ENCODE results near the gene COPZ1. TPM values are rescaled to one million over a fixed set of nuclear protein-coding genes. Genes with fewer than 3 reads are reported as not detected.
A peak's percentile ranks its signal among the peaks of the same experiment; 100 is the strongest.
"Not testable (repeated sequence)": the region's sequence is repeated elsewhere in the genome, so short reads cannot be mapped to it uniquely, and the experiment has no call there.

Gene COPZ1
- total RNA-seq (2014; rRNA removed; shearing (Covaris generic)), result 83.5 and 96.9 TPM in 2 replicates
- 137 and 144 TPM in 2 replicates for polyA plus RNA-seq (2015; cell fraction: cytosol; rRNA removed)
- 75.4 and 79.1 TPM in 2 replicates for polyA plus RNA-seq (2015; cell fraction: nucleus; rRNA removed)

DNA sequence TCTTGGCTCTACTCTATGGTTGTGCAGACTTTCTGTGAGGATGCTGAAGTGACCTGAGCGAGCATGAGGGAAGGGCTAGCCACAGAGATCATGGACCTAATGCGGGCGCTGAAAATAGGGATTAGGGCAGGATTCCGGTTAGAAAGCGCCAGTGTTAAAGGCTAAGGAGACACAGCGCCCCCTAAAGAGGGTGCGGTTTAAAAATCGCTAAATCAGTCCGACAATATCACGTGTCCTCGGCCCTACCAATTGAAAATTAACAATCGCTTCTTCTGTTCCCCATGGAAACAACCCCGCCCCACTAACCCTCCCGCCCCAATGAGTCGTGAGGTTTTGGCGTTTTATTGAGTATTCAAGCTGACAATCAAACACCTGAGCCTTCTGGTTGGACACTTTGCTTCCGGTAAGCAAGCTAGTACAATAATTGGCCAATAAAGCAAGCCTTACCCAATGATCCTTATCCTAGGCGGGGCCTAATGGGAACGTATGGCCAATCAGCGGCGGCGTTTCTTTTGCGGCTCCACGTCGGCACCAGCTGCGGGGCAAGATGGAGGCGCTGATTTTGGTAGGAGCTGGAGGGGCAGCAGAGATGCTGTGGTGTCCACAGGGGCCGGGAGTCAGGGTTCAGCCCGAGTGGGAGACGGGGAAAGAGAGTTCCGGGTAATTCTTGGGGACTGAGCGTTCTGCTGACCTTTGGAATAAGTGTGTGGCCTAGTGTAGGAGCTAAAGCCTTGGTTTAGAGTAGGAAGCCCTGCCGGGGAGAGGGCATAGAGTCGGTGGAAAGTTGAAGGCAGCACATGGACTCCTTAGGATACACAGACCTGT lies at the start of gene COPZ1:
COPZ1 (plus strand) TSS at position 515 of the 825 bp plus-strand sequence; CDS start at position 548, 33 bp downstream.
- peak; percentile 99 for DNase-seq (ENCODE audit: low read depth)

- no peak for DNase-seq (ENCODE audit: low read depth)
These were observed 48.6 kb upstream of the COPZ1 start for GRCh38 chr12:54276368-54276767.

DNA sequence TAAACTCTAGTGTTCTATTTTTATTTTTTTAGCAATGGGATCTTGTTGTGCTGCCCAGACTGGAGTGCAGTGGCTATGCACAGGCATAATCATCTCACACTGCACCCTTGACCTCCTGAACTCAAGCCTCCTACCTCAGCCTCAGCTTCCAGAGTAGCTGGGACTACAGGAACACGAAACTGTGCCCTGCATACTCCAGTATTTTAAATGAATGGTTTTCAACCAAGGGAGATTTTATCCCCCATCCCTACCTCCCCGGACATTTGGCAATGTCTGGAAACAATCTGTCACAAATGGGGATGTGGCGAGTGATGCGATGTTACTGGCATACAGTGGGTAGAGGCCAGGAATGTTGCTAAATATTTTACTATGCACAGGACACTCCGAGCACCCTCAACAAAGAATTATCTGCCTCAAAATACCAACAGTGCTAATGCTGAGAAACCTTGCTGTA lies 47.1 kb upstream of the COPZ1 start:
- DNase-seq (ENCODE audit: low read depth), result no peak

- no peak for DNase-seq (ENCODE audit: low read depth)
These were observed 45.7 kb upstream of the COPZ1 start for GRCh38 chr12:54279227-54279631.

- DNase-seq (ENCODE audit: low read depth), result peak; percentile 99
These were observed 45.1 kb upstream of the COPZ1 start, which contains the start of gene CBX5 for GRCh38 chr12:54279632-54280467. CBX5 (minus strand) TSS chr12:54280122; CDS start chr12:54257650, 22,472 bp downstream.

DNA sequence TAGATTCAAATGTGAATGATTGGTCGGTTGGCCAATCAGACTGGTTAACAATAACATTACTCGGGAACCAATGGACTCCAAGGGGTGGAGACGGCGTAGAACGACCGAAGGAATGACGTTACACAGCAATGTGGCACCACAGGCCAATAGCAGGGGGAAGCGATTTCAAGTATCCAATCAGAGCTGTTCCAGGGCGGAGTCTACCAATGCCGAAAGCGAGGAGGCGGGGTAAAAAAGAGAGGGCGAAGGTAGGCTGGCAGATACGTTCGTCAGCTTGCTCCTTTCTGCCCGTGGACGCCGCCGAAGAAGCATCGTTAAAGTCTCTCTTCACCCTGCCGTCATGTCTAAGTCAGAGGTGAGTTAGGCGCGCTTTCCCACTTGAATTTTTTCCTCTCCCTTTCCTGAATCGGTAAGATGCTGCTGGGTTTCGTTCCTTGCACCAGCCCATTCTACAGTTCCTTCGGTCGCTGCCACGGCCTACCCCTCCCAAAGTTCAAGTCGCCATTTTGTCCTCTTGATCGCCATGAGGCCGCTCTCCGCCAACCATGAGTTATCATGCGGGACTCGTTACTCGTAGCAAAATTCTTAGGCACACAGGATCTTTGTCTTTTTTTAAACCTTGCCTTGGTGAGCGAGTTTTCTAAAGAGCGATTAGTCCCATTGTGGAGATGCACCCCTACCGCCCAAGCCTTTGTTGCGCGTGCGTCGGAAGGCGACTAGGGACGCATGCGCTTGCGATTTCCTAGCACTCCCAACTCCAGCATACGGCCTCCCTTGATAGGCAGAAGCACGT lies 44.3 kb upstream of the COPZ1 start, which contains the start of gene HNRNPA1:
HNRNPA1 (plus strand) TSS at position 259 of the 793 bp plus-strand sequence; CDS start at position 341, 82 bp downstream.
- peak; percentile 99 for DNase-seq (ENCODE audit: low read depth)

- DNase-seq (ENCODE audit: low read depth), result not testable (repeated sequence)
These were observed 43.7 kb upstream of the COPZ1 start for GRCh38 chr12:54281261-54281638.

GRCh38 chr12:54281694-54282093 lies 43.2 kb upstream of the COPZ1 start:
- not testable (repeated sequence) for DNase-seq (ENCODE audit: low read depth)

GRCh38 chr12:54282949-54283593 lies 41.9 kb upstream of the COPZ1 start:
- no peak for DNase-seq (ENCODE audit: low read depth)

- not testable (repeated sequence) for DNase-seq (ENCODE audit: low read depth)
These were observed 40.7 kb upstream of the COPZ1 start for GRCh38 chr12:54284070-54284780.

- no peak for DNase-seq (ENCODE audit: low read depth)
These were observed 39.5 kb upstream of the COPZ1 start for GRCh38 chr12:54285150-54286041.

- no peak for DNase-seq (ENCODE audit: low read depth)
These were observed 38.6 kb upstream of the COPZ1 start for GRCh38 chr12:54286042-54287030.

DNA sequence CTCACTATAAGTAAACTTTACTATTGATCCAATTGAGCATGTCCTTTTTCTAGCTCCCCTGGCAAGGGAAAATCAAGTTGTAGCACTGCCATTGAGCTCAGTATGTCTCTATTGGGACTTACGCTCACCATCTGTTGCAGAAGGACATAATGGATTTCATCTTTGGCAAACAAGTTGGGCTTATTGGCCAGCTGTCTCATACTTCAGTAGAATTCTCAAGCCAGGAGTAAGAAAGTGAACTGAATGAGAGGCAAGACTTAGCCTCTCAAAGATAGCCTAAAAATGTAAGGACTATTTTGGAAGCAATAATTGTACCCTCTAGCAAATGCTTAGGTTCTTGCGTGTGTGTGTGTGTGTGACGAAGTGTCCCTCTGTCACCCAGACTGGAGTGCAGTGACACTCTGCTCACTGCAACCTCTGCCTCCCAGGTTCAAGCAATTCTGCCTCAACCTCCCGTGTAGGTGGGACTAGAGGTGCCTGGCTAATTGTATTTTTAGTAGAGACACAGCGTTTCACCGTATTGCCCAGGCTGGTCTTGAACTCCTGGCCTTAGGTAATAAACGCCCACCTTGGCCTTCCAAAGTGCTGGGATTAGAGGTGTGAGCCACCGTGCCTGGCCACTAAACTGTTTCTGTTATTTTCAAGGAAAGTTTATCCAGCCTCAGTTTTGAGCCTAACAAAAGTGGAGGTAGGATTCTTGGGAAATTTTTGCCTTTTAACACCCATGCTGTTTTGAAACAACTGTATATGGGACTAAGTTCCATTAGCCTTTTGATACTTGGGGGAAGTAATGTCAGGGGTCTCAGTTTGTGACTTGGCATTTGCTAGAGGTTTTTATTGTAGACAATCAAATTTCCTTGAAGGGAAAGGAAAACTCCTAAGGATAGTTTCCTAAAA lies 37.4 kb upstream of the COPZ1 start:
- DNase-seq (ENCODE audit: low read depth), result no peak

DNA sequence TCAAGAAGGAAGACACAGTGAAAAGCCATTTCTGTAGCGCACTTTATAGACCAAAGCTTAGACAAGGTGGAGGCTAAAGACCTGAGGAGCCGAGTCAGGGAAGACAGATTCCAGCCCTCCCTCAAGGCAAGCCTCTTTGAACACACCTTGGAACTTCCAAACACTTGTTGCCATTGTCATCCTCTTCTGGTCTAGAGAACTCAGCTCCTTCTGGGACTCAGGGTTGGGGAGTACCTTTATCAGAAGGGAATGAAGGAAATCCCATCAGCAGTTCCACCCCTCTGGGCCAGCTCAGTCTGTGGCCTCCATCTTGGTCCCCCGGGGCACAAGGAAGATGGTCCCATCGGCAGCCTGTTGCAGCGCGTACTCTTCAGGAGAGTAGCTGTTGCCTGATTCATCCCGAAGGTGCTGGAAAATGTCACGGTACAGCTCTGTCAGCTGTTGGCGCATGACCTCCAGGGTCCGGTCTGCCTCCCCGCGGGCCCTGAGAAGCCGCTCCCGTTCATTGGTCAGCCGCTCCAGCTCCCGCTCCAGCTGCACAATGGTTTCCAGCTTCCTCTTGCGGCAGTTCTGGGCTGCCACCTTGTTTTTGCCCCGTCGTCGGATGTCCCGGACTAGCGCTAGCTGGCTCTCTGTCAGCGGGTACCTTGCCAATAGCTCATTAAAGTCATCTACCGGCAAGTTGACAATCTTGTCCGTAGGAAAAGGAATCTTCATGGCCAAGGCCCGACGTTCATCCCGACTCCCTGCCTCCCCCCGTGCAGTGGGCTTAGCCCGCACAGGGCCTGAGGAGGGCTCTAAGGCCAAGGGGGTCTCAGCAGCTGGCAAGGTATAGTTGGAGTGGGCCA lies 32.6 kb upstream of the COPZ1 start:
- no peak for DNase-seq (ENCODE audit: low read depth)

DNA sequence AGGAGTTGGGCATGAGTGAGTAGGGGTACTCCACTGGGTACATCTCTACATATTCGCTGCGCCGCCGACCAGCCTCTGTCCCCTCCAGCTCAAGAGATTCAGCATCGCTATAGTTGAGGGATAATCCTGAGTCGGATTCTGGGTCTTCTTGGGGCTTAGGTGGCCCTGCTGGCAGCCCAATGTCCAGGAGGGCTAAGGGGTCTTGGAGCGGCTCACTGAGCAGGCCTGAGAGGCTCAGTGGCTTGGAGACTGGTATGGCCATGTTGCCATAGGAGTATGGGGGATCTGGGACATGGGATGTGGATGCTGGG lies 32.0 kb upstream of the COPZ1 start:
- DNase-seq (ENCODE audit: low read depth), result no peak

Data from HT1080 (cell line).